CD14-positive monocyte (primary cell): Measurements from ENCODE around the gene TMEM184C. TPM values are rescaled to one million over a fixed set of nuclear protein-coding genes. Genes with fewer than 3 reads are reported as not detected.

ENCODE experiments used
- DNase-seq, 3 donors: peaks; one replicate each; pipeline ENCODE4 v3.0.0-alpha.2; 2011 to 2022
- H2AFZ ChIP-seq: 2 replicates; pipeline ENCODE4 v1.6.0; 2012; ENCODE audit warnings: mild to moderate bottlenecking, low read depth, low read length, inconsistent platforms; ENCODE audit not compliant: insufficient read depth, poor library complexity, severe bottlenecking
- H3K27ac ChIP-seq, 2 donors: 1 replicate in 1 of 2; 2 replicates in 1 of 2; pipeline ENCODE4 v1.5.1; 2012 to 2013; ENCODE audit warnings: low read length in 2 of 2, control low read depth in 1 of 2, inconsistent platforms in 1 of 2, low read depth in 1 of 2, mild to moderate bottlenecking in 1 of 2
- H3K27me3 ChIP-seq, 2 donors: one replicate each; pipeline versions ENCODE4 v1.6.0 to v1.6.1; 2011 to 2013; ENCODE audit warnings: low read length in 2 of 2; ENCODE audit not compliant: control insufficient read depth in 2 of 2, insufficient read depth in 2 of 2
- H3K36me3 ChIP-seq, 2 donors: replicated peaks in 1 of 2; 1 replicate in 1 of 2; 2 replicates in 1 of 2; pipeline versions ENCODE4 v1.5.1 to v1.6.1; 2012 to 2013; ENCODE audit warnings: low read length in 2 of 2, control low read depth in 1 of 2, inconsistent platforms in 1 of 2, mild to moderate bottlenecking in 1 of 2; ENCODE audit not compliant: insufficient read depth in 2 of 2, control insufficient read depth in 1 of 2
- H3K4me1 ChIP-seq, 2 donors: 1 replicate in 1 of 2; 2 replicates in 1 of 2; pipeline versions ENCODE4 v1.5.1 to v1.6.1; 2012 to 2013; ENCODE audit warnings: low read length in 2 of 2, control low read depth in 1 of 2, inconsistent platforms in 1 of 2, mild to moderate bottlenecking in 1 of 2, moderate library complexity in 1 of 2; ENCODE audit not compliant: insufficient read depth in 2 of 2, control insufficient read depth in 1 of 2
- H3K4me2 ChIP-seq: replicated peaks from 2 replicates; pipeline ENCODE3; 2012; ENCODE audit warnings: low read length, moderate library complexity, mild to moderate bottlenecking; ENCODE audit not compliant: poor library complexity, severe bottlenecking; ENCODE audit errors: extremely low read depth
- H3K4me3 ChIP-seq, 3 experiments: fragments of 200-600 bp in 1 of 3; sonication (generic) in 1 of 3; replicated peaks in 1 of 3; 1 replicate in 2 of 3; 2 replicates in 1 of 3; pipeline ENCODE4 v1.5.1; 2011 to 2013; ENCODE audit warnings: low read length in 3 of 3, mild to moderate bottlenecking in 3 of 3, control low read depth in 2 of 3, low read depth in 2 of 3, inconsistent platforms in 1 of 3, moderate library complexity in 1 of 3
- H3K79me2 ChIP-seq: 2 replicates; pipeline ENCODE4 v1.6.0; 2012; ENCODE audit warnings: mild to moderate bottlenecking, control low read depth, inconsistent platforms, low read length, moderate library complexity; ENCODE audit not compliant: insufficient read depth
- H3K9ac ChIP-seq: 2 replicates; pipeline ENCODE4 v1.6.0; 2017; ENCODE audit warnings: low read length, mild to moderate bottlenecking; ENCODE audit not compliant: insufficient read depth, poor library complexity, severe bottlenecking
- H3K9me3 ChIP-seq, 2 donors: replicated peaks in 1 of 2; 1 replicate in 1 of 2; 2 replicates in 1 of 2; pipeline versions ENCODE4 v1.5.1 to v1.6.1; 2012 to 2013; ENCODE audit warnings: low read length in 2 of 2, control low read depth in 1 of 2; ENCODE audit not compliant: control insufficient read depth in 1 of 2, insufficient read depth in 1 of 2
- H4K20me1 ChIP-seq: 2 replicates; pipeline ENCODE4 v1.6.0; 2012; ENCODE audit warnings: mild to moderate bottlenecking, low read length, control low read depth, moderate library complexity; ENCODE audit not compliant: insufficient read depth
- H3K27ac Mint-ChIP-seq, 7 donors: one replicate each; pipeline ENCODE4 v1.8.0; 2020; ENCODE audit warnings: mild to moderate bottlenecking in 7 of 7, mixed read lengths in 7 of 7, moderate library complexity in 6 of 7, inconsistent platforms in 2 of 7
- H3K27me3 Mint-ChIP-seq, 3 donors: one replicate each; pipeline ENCODE4 v1.8.0; 2021 to 2022; ENCODE audit warnings: low read depth in 3 of 3, mild to moderate bottlenecking in 3 of 3, mixed read lengths in 3 of 3, moderate library complexity in 3 of 3, inconsistent platforms in 1 of 3
- H3K36me3 Mint-ChIP-seq, 2 donors: one replicate each; pipeline ENCODE4 v1.8.0; 2020; ENCODE audit warnings: mixed read lengths in 2 of 2, inconsistent platforms in 1 of 2, mild to moderate bottlenecking in 1 of 2
- H3K4me1 Mint-ChIP-seq: one replicate; pipeline ENCODE4 v1.8.0; 2020; ENCODE audit warnings: mild to moderate bottlenecking, mixed read lengths
- H3K4me3 Mint-ChIP-seq, 2 donors: one replicate each; pipeline ENCODE4 v1.8.0; 2020; ENCODE audit warnings: mild to moderate bottlenecking in 2 of 2, mixed read lengths in 2 of 2, moderate library complexity in 1 of 2
- H3K9me3 Mint-ChIP-seq, 7 donors: one replicate each; pipeline ENCODE4 v1.8.0; 2020 to 2022; ENCODE audit warnings: mixed read lengths in 7 of 7, mild to moderate bottlenecking in 6 of 7, moderate library complexity in 6 of 7, inconsistent platforms in 2 of 7
- CTCF ChIP-seq: fragments of 200-600 bp; IDR thresholded peaks from one replicate; pipeline ENCODE4 v1.8.0; 2022; ENCODE audit warnings: antibody characterized with exemption, mild to moderate bottlenecking
- WGBS: methylation state at CpG from one replicate; pipeline ENCODE4 v1.1.5; 2013; ENCODE audit warnings: missing lambda C conversion rate; ENCODE audit not compliant: insufficient coverage; 5-methylcytosine and 5-hydroxymethylcytosine counted together
- intact Hi-C, 2 donors: fragments of 100-400 bp; cut with micrococcal nuclease; formaldehyde crosslinking; loops; one replicate each; pipeline versions ENCODE4 v1.15.0 to v1.15.1; 2023
- polyA plus RNA-seq, 3 donors: library from polyadenylated mRNA; depleted of rRNA in 1 of 3; unstranded in 2 of 3; stranded (reverse) in 1 of 3; fragments of 300-500 nt in 2 of 3; fragments of >200 nt in 1 of 3; fragmentation: Illumina TruSeq in 2 of 3; gene quantifications; 1 replicate in 2 of 3; 2 replicates in 1 of 3; pipeline ENCODE4 v1.2.3, GENCODE V29; 2012 to 2021

Gene TMEM184C
- polyA plus RNA-seq, 3 donors, result 7.5 to 36.4 (median 20.7) TPM

GRCh38 chr4:147590249-147590920 lies 26.8 kb upstream of the TMEM184C start:
- Histone ChIP-seq H2AFZ (no peak overlapping the region), H3K4me3 (no peak overlapping the region), H3K79me2 (no peaks in the 10 kb centered on the region), H3K36me3 (no peaks in the 10 kb centered on the region), H3K27me3 (no peaks in the 10 kb centered on the region), H3K9me3 (no peaks in the 10 kb centered on the region), H3K27ac (no peak overlapping the region), H4K20me1 (no peaks in the 10 kb centered on the region), H3K4me2 (no peak overlapping the region), H3K4me1 (no peaks in the 10 kb centered on the region), H3K9ac (no peak overlapping the region)
- peaks cover 0 to 6% (median 0%) of the 10 kb centered on the region in 3 donors for H3K27me3 Mint-ChIP-seq
- intact Hi-C loops, result no loop called here
- WGBS, result 10% methylated on average over 2 of the region's 12 CpGs
- DNase-seq, result peak in 1 of 3 donors; percentile 7
- H3K27ac Mint-ChIP-seq, result no peak overlapping the region
- H3K4me1 Mint-ChIP-seq, result no peaks in the 10 kb centered on the region
- TF ChIP-seq CTCF, result peak; percentile 77
- H3K4me3 Mint-ChIP-seq, result no peak overlapping the region
- no peaks in the 10 kb centered on the region for H3K36me3 Mint-ChIP-seq
- H3K9me3 Mint-ChIP-seq, result peaks cover 0 to 3% (median 0%) of the 10 kb centered on the region in 7 donors

GRCh38 chr4:147591106-147591505 lies 26.1 kb upstream of the TMEM184C start:
- Mint-ChIP-seq H3K27me3 (peaks cover 0 to 6% (median 0%) of the 10 kb centered on the region in 3 donors), H3K9me3 (peaks cover 0 to 2% (median 0%) of the 10 kb centered on the region in 7 donors), H3K36me3 (no peaks in the 10 kb centered on the region), H3K4me3 (no peak overlapping the region), H3K4me1 (no peaks in the 10 kb centered on the region), H3K27ac (no peak overlapping the region)
- no peak for DNase-seq
- Histone ChIP-seq H3K36me3 (no peaks in the 10 kb centered on the region), H3K4me1 (no peaks in the 10 kb centered on the region), H3K9ac (no peak overlapping the region), H4K20me1 (no peaks in the 10 kb centered on the region), H3K4me3 (no peak overlapping the region), H3K79me2 (no peaks in the 10 kb centered on the region), H3K4me2 (no peak overlapping the region), H2AFZ (no peak overlapping the region), H3K27me3 (no peaks in the 10 kb centered on the region), H3K9me3 (no peaks in the 10 kb centered on the region), H3K27ac (no peak overlapping the region)
- intact Hi-C loops, result no loop called here
- no peak for TF ChIP-seq CTCF
